Measurements from ENCODE around the gene TFF2. TPM values are rescaled to one million over a fixed set of nuclear protein-coding genes. Genes with fewer than 3 reads are reported as not detected.

TFF2 gene
- total RNA-seq, 2 experiments from 2014 or later = not detected

DNA sequence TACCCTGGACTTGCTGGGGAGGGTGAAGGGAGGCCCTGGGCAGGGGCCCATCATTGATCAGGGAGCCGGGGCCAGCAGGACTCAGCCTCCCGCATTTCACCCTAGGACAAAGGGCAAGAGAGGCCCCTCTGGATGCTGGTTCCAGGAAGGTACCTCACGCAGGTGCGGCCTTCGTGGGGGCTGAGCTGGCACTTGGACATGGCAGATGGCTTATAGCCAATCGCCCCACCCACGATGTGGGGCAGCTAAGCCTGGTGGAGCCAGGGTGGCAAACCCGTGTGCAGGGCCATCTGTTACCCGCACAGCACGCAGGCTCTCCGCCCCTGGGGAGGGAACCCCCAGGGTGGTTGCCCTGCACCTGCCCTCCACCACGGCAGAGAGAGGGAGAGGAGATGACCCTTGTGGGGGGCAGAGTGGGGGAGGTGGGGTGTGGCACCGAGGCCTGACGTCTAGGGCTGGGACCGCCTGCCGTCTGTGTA, 38.1 kb downstream of the TFF2 start:
- H3K9me3 ChIP-seq (ENCODE audit: control insufficient read depth in 1 of 2, insufficient read depth in 1 of 2, low read length in 2 of 2) = no peaks in the 10 kb centered on the region
- ATAC-seq (ENCODE audit: poor library complexity) (no peak), DNase-seq (no peak)
- TF ChIP-seq, protein P1, sequence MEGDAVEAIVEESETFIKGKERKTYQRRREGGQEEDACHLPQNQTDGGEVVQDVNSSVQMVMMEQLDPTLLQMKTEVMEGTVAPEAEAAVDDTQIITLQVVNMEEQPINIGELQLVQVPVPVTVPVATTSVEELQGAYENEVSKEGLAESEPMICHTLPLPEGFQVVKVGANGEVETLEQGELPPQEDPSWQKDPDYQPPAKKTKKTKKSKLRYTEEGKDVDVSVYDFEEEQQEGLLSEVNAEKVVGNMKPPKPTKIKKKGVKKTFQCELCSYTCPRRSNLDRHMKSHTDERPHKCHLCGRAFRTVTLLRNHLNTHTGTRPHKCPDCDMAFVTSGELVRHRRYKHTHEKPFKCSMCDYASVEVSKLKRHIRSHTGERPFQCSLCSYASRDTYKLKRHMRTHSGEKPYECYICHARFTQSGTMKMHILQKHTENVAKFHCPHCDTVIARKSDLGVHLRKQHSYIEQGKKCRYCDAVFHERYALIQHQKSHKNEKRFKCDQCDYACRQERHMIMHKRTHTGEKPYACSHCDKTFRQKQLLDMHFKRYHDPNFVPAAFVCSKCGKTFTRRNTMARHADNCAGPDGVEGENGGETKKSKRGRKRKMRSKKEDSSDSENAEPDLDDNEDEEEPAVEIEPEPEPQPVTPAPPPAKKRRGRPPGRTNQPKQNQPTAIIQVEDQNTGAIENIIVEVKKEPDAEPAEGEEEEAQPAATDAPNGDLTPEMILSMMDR (IDR thresholded peaks at IDR 0.05) = no peak
- Mint-ChIP-seq H3K4me1 (ENCODE audit: low read depth) (peaks cover 9% of the 10 kb centered on the region), H3K9me3 (no peaks in the 10 kb centered on the region), H3K4me3 (no peak overlapping the region), H3K36me3 (ENCODE audit: low read depth) (no peaks in the 10 kb centered on the region), H3K27ac (no peak overlapping the region), H3K27me3 (peaks cover 8% of the 10 kb centered on the region)
- H3K4me1 ChIP-seq (ENCODE audit: insufficient read depth, low read length) = peaks cover 11% of the 10 kb centered on the region
- intact Hi-C loops (cut with DNase I, micrococcal nuclease) = no loop called here
- ChIA-PET CTCF (no interaction called here), POLR2A (no interaction called here)
- peaks cover 0 to 5% of the 10 kb centered on the region in 2 experiments for H3K27me3 ChIP-seq (ENCODE audit: control insufficient read depth in 1 of 2, insufficient read depth in 2 of 2, low read length in 2 of 2)
- no peak overlapping the region for H3K27ac ChIP-seq (ENCODE audit: low read depth in 1 of 2, low read length in 2 of 2)
- H3K36me3 ChIP-seq (ENCODE audit: insufficient read depth, low read length) = no peaks in the 10 kb centered on the region
- no peak overlapping the region for H3K4me3 ChIP-seq (ENCODE audit: low read length)

DNA sequence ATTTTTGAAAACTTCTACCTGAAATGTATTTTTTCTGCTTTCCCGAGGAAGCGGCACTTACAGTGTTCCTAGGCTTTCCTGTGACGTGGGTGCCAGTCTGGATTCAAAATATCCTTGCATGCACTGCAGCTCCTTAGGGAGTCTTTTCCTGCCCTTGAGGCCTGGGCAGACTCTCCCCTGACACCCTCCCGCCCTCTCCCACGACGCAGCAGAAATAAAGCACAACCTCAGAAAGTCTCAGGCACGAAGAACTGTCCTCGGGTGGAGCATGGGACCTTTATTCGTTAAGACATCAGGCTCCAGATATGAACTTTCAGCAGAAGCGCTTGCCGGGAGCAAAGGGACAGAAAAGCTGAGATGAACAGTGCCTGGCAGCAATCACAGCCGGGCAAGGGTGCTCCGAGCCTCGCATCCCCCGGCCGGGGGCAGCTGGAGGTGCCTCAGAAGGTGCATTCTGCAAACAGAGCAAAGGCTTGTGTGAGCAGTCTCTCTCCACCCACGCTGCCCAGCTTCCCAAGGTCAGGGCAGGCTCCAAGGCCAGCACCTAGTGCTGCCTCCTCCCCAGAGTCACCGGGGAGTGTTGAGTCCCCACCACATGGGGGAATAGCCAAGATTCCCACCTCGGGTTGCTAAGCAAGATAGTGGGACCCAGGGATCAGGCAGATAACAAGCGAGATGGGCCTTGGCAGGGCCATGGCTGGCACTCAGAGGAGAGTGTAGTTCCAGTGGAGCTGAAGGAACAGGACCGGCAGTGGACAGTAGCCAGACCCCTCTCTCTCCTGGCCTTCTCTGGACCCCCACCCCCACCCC, 38.8 kb downstream of the TFF2 start:
- ChIA-PET POLR2A (no interaction called here), CTCF (no interaction called here)
- Histone ChIP-seq H3K36me3 (ENCODE audit: insufficient read depth, low read length) (no peaks in the 10 kb centered on the region), H3K27ac (ENCODE audit: low read depth in 1 of 2, low read length in 2 of 2) (no peak overlapping the region), H3K27me3 (ENCODE audit: control insufficient read depth in 1 of 2, insufficient read depth in 2 of 2, low read length in 2 of 2) (peaks cover 6 to 10% of the 10 kb centered on the region in 2 experiments), H3K4me3 (ENCODE audit: low read length) (no peak overlapping the region), H3K4me1 (ENCODE audit: insufficient read depth, low read length) (peaks cover 11% of the 10 kb centered on the region), H3K9me3 (ENCODE audit: control insufficient read depth in 1 of 2, insufficient read depth in 1 of 2, low read length in 2 of 2) (no peaks in the 10 kb centered on the region)
- TF ChIP-seq, protein P1 (IDR thresholded peaks at IDR 0.05) = no peak
- ATAC-seq (ENCODE audit: poor library complexity) (no peak), DNase-seq (no peak)
- intact Hi-C loops (cut with DNase I, micrococcal nuclease) = no loop called here
- Mint-ChIP-seq H3K27me3 (peaks cover 12% of the 10 kb centered on the region), H3K4me1 (ENCODE audit: low read depth) (peaks cover 9% of the 10 kb centered on the region), H3K36me3 (ENCODE audit: low read depth) (no peaks in the 10 kb centered on the region), H3K9me3 (no peaks in the 10 kb centered on the region), H3K27ac (no peak overlapping the region), H3K4me3 (no peak overlapping the region)

DNA sequence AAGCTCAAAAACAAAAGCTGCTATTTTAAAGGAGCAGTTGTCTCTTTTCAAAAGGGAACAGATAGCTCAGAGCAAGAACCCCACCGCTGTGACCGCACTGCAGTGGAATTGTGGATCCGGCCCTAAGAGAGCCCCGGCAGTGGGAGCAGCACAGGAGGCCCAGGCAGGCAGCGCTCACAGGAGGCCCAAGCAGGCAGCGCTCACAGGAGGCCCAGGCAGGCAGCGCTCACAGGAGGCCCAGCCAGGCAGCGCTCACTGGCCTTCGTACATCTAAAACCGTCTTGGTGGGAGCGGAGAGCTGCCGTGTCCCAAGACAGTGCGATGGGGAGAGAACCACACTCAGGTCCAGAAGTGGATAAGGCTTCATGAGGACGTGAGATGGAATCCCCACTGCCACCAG, 39.6 kb downstream of the TFF2 start:
- peaks cover 15% of the 10 kb centered on the region for H3K4me1 Mint-ChIP-seq (ENCODE audit: low read depth)
- ATAC-seq (ENCODE audit: poor library complexity) (no peak), DNase-seq (no peak)
- peaks cover 12% of the 10 kb centered on the region for H3K27me3 Mint-ChIP-seq
- H3K27me3 ChIP-seq (ENCODE audit: control insufficient read depth in 1 of 2, insufficient read depth in 2 of 2, low read length in 2 of 2) = peaks cover 9 to 11% of the 10 kb centered on the region in 2 experiments
- H3K9me3 Mint-ChIP-seq = no peaks in the 10 kb centered on the region
- peaks cover 18% of the 10 kb centered on the region for H3K4me1 ChIP-seq (ENCODE audit: insufficient read depth, low read length)
- no peak overlapping the region for H3K27ac Mint-ChIP-seq
- H3K4me3 ChIP-seq (ENCODE audit: low read length) = no peak overlapping the region
- H3K4me3 Mint-ChIP-seq = no peak overlapping the region
- H3K36me3 ChIP-seq (ENCODE audit: insufficient read depth, low read length) = no peaks in the 10 kb centered on the region
- ChIA-PET CTCF (interaction anchor here (1.0 to 1.4 kb wide), 2 partner anchors 53 to 165 kb away, joined by 3 to 4 read pairs; no protein-coding TSS in a partner anchor), POLR2A (no interaction called here)
- TF ChIP-seq, protein P1 (IDR thresholded peaks at IDR 0.05) = no peak
- H3K36me3 Mint-ChIP-seq (ENCODE audit: low read depth) = no peaks in the 10 kb centered on the region
- intact Hi-C loops (cut with DNase I, micrococcal nuclease) = no loop called here
- H3K27ac ChIP-seq (ENCODE audit: low read depth in 1 of 2, low read length in 2 of 2) = no peak overlapping the region
- no peaks in the 10 kb centered on the region for H3K9me3 ChIP-seq (ENCODE audit: control insufficient read depth in 1 of 2, insufficient read depth in 1 of 2, low read length in 2 of 2)

Data from CD4-positive, alpha-beta T cell (primary cell).